GM08714 (cell line): ENCODE measurements around the gene F7.

Source experiments
- H3K4me3 ChIP-seq: fragments of 200-500 bp; sonication (Bioruptor generic); 2 replicates; pipeline ENCODE4 v1.5.1; 2014; ENCODE audit warnings: mild to moderate bottlenecking, low read length, inconsistent platforms
- ZNF274 ChIP-seq: IDR thresholded peaks from 2 replicates; pipeline ENCODE4 v1.6.1; 2012; ENCODE audit warnings: mild to moderate bottlenecking, low read depth, low read length

Gene F7

GRCh38 chr13:113126265-113127150 lies 20.9 kb downstream of the F7 start:
- H3K4me3 ChIP-seq, result no peak overlapping the region
- no peak for TF ChIP-seq ZNF274

GRCh38 chr13:113129480-113129879 lies 23.9 kb downstream of the F7 start:
- no peak for TF ChIP-seq ZNF274
- H3K4me3 ChIP-seq, result no peak overlapping the region

GRCh38 chr13:113129921-113130750 lies 24.5 kb downstream of the F7 start:
- TF ChIP-seq ZNF274, result no peak
- H3K4me3 ChIP-seq, result no peak overlapping the region

GRCh38 chr13:113135281-113135760 lies 29.7 kb downstream of the F7 start:
- H3K4me3 ChIP-seq, result no peak overlapping the region
- TF ChIP-seq ZNF274, result no peak

- TF ChIP-seq ZNF274, result no peak
- H3K4me3 ChIP-seq, result no peak overlapping the region
Measured at GRCh38 chr13:113137691-113138298, 32.2 kb downstream of the F7 start.

GRCh38 chr13:113138792-113139551 lies 33.4 kb downstream of the F7 start:
- no peak overlapping the region for H3K4me3 ChIP-seq
- no peak for TF ChIP-seq ZNF274

- no peak for TF ChIP-seq ZNF274
- no peak overlapping the region for H3K4me3 ChIP-seq
Measured at GRCh38 chr13:113139577-113139976, 34.0 kb downstream of the F7 start.

GRCh38 chr13:113140677-113141600 lies 35.3 kb downstream of the F7 start:
- no peak for TF ChIP-seq ZNF274

GRCh38 chr13:113141601-113141970 lies 36.0 kb downstream of the F7 start:
- TF ChIP-seq ZNF274, result no peak

More at GRCh38 chr13:113140677-113141600, 35.3 kb downstream of the F7 start:
- no peak overlapping the region for H3K4me3 ChIP-seq

GRCh38 chr13:113142876-113143275 lies 37.3 kb downstream of the F7 start:
- no peak for TF ChIP-seq ZNF274
- no peak overlapping the region for H3K4me3 ChIP-seq

More at GRCh38 chr13:113141601-113141970, 36.0 kb downstream of the F7 start:
- no peak overlapping the region for H3K4me3 ChIP-seq

GRCh38 chr13:113143466-113144254 lies 38.1 kb downstream of the F7 start:
- H3K4me3 ChIP-seq, result no peak overlapping the region
- TF ChIP-seq ZNF274, result no peak

- H3K4me3 ChIP-seq, result no peak overlapping the region
- TF ChIP-seq ZNF274, result no peak
Measured at GRCh38 chr13:113144255-113144629, 38.7 kb downstream of the F7 start.
